ENCODE data around the gene MUC21.
"Not testable (repeated sequence)": the region's sequence is repeated elsewhere in the genome, so short reads cannot be mapped to it uniquely, and the experiment has no call there.

Gene MUC21

DNA sequence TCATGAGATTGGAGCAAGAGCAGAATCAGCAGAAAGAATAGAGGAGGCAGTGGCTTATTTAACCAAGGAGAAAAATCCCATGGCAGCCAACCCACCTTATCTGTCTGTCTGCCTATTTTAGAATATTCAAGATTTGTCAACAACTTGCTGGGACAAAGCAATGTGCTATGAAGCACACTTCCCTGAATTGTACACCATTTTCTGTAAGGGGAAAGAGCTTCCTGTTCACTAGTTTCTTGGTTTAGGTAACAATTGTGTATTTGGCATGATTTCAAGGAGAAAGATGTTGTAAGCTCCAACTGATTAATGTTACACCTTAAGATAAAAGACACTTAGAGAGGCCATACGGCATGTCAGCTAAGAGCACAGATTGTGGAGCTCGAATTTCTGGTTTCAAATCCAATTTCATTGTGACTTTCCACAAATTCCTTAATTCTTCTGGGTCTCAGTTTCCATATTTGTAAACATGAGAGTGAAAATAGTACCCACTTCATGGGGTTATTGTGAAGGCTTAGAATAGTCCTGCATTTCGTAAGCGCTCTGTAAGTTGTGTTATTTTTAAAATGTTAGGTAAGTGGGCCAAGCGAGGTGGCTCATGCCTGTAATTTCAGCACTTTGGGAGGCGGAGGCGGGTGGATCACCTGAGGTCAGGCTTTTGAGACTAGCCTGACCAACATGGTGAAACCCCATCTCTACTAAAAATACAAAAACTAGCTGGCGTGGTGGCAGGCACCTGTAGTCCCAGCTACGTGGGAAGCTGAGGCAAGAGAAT, 21.9 kb downstream of the MUC21 start:
- H3K27ac ChIP-seq (ENCODE audit: insufficient read depth, low read depth, low read length, poor library complexity, severe bottlenecking) = no peak overlapping the region
- H3K4me1 ChIP-seq (ENCODE audit: control insufficient read depth, insufficient read depth, low read length) = no peaks in the 10 kb centered on the region
- 94 to 95% methylated on average over 9 of the region's 9 CpGs for WGBS, 2 experiments
- no peaks in the 10 kb centered on the region for H3K36me3 ChIP-seq (ENCODE audit: control insufficient read depth, insufficient read depth, low read length)
- no peaks in the 10 kb centered on the region for H3K9me3 ChIP-seq (ENCODE audit: control insufficient read depth, low read length)
- H3K4me3 ChIP-seq (ENCODE audit: insufficient read depth, low read depth, low read length) = no peak overlapping the region
- H3K27me3 ChIP-seq (ENCODE audit: control insufficient read depth, insufficient read depth, low read length, poor library complexity, severe bottlenecking) = no peaks in the 10 kb centered on the region

- Histone ChIP-seq H3K4me1 (ENCODE audit: control insufficient read depth, insufficient read depth, low read length) (no peaks in the 10 kb centered on the region), H3K4me3 (ENCODE audit: insufficient read depth, low read depth, low read length) (no peak overlapping the region), H3K9me3 (ENCODE audit: control insufficient read depth, low read length) (no peaks in the 10 kb centered on the region), H3K27me3 (ENCODE audit: control insufficient read depth, insufficient read depth, low read length, poor library complexity, severe bottlenecking) (no peaks in the 10 kb centered on the region), H3K27ac (ENCODE audit: insufficient read depth, low read depth, low read length, poor library complexity, severe bottlenecking) (no peak overlapping the region), H3K36me3 (ENCODE audit: control insufficient read depth, insufficient read depth, low read length) (no peaks in the 10 kb centered on the region)
- WGBS, 2 experiments = 93 to 96% methylated on average over 8 of the region's 8 CpGs
These were observed 24.2 kb downstream of the MUC21 start for GRCh38 chr6:31007694-31008093.

- Histone ChIP-seq H3K27me3 (ENCODE audit: control insufficient read depth, insufficient read depth, low read length, poor library complexity, severe bottlenecking) (no peaks in the 10 kb centered on the region), H3K27ac (ENCODE audit: insufficient read depth, low read depth, low read length, poor library complexity, severe bottlenecking) (no peak overlapping the region)
- 66 to 71% methylated on average over 4 of the region's 4 CpGs for WGBS, 2 experiments
These were observed 24.6 kb downstream of the MUC21 start for GRCh38 chr6:31008165-31008564.

DNA sequence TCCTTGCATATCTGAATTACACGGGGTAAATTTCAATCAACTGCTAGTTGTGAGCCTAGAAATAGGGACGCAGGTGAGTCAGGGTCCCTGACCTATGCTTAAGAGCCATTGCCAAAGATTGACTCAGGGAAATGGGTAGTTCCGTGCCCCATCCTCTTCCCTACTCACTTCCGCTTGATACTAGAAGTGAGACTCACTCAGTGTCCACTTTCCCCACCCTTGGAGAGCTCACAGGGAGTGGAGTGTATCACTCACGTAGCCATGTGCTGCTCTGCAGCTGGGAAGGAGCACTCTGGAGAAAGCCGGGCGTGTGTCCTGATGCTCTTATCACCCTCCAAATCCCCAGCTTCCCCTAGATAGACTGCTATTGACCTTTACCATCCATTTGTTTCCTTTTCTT, 26.2 kb downstream of the MUC21 start:
- WGBS, 2 experiments = 93 to 95% methylated on average over 7 of the region's 7 CpGs
- H3K27ac ChIP-seq (ENCODE audit: insufficient read depth, low read depth, low read length, poor library complexity, severe bottlenecking) = no peak overlapping the region
- H3K4me1 ChIP-seq (ENCODE audit: control insufficient read depth, insufficient read depth, low read length) = no peaks in the 10 kb centered on the region
- no peaks in the 10 kb centered on the region for H3K36me3 ChIP-seq (ENCODE audit: control insufficient read depth, insufficient read depth, low read length)
- no peaks in the 10 kb centered on the region for H3K27me3 ChIP-seq (ENCODE audit: control insufficient read depth, insufficient read depth, low read length, poor library complexity, severe bottlenecking)
- H3K4me3 ChIP-seq (ENCODE audit: insufficient read depth, low read depth, low read length) = no peak overlapping the region
- no peaks in the 10 kb centered on the region for H3K9me3 ChIP-seq (ENCODE audit: control insufficient read depth, low read length)

More at GRCh38 chr6:31008165-31008564, 24.6 kb downstream of the MUC21 start:
- Histone ChIP-seq H3K36me3 (ENCODE audit: control insufficient read depth, insufficient read depth, low read length) (no peaks in the 10 kb centered on the region), H3K4me3 (ENCODE audit: insufficient read depth, low read depth, low read length) (no peak overlapping the region), H3K4me1 (ENCODE audit: control insufficient read depth, insufficient read depth, low read length) (no peaks in the 10 kb centered on the region), H3K9me3 (ENCODE audit: control insufficient read depth, low read length) (no peaks in the 10 kb centered on the region)

GRCh38 chr6:31010393-31011060, 27.0 kb downstream of the MUC21 start, which contains the start of gene MUC22:
Gene MUC22 (plus strand): TSS chr6:31010474. CDS start chr6:31010707, 233 bp downstream.
- WGBS, 2 experiments = 96% methylated on average over 4 of the region's 4 CpGs

DNA sequence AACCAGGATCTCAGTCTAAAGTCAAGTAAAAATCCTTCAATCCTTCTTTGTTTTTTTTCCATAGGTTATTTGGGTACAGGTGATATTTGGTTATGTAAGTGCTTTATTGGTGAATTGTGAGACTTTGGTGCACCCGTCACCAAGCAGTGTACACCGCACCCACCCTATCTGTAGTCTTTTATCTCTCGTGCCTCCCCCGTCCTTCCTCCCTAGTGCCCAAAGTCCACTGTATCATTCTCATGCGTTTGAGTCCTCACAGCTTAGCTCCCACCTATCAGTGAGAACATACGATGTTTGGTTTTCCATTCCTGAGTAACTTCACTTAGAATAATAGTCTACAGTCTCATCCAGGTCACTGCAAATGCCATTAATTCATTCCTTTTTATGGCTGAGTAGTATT, 27.6 kb downstream of the MUC21 start:
- no peaks in the 10 kb centered on the region for H3K27me3 ChIP-seq (ENCODE audit: control insufficient read depth, insufficient read depth, low read length, poor library complexity, severe bottlenecking)
- H3K9me3 ChIP-seq (ENCODE audit: control insufficient read depth, low read length) = no peaks in the 10 kb centered on the region
- no peaks in the 10 kb centered on the region for H3K36me3 ChIP-seq (ENCODE audit: control insufficient read depth, insufficient read depth, low read length)
- H3K4me3 ChIP-seq (ENCODE audit: insufficient read depth, low read depth, low read length) = no peak overlapping the region
- H3K4me1 ChIP-seq (ENCODE audit: control insufficient read depth, insufficient read depth, low read length) = no peaks in the 10 kb centered on the region
- H3K27ac ChIP-seq (ENCODE audit: insufficient read depth, low read depth, low read length, poor library complexity, severe bottlenecking) = no peak overlapping the region
- 76 to 77% methylated on average over 6 of the region's 6 CpGs for WGBS, 2 experiments

More at GRCh38 chr6:31010393-31011060, 27.0 kb downstream of the MUC21 start, which contains the start of gene MUC22:
- no peak within 1 kb of the TSS for H3K27ac ChIP-seq (ENCODE audit: insufficient read depth, low read depth, low read length, poor library complexity, severe bottlenecking)
- H3K9me3 ChIP-seq (ENCODE audit: control insufficient read depth, low read length) = no peaks in the 10 kb centered on the region
- no peaks in the 10 kb centered on the region for H3K4me1 ChIP-seq (ENCODE audit: control insufficient read depth, insufficient read depth, low read length)
- H3K4me3 ChIP-seq (ENCODE audit: insufficient read depth, low read depth, low read length) = no peak within 1 kb of the TSS
- H3K36me3 ChIP-seq (ENCODE audit: control insufficient read depth, insufficient read depth, low read length) = no peaks in the 10 kb centered on the region
- no peaks in the 10 kb centered on the region for H3K27me3 ChIP-seq (ENCODE audit: control insufficient read depth, insufficient read depth, low read length, poor library complexity, severe bottlenecking)

- 90 to 93% methylated on average over 36 of the region's 36 CpGs for WGBS, 2 experiments
- Histone ChIP-seq H3K27me3 (ENCODE audit: control insufficient read depth, insufficient read depth, low read length, poor library complexity, severe bottlenecking) (no peaks in the 10 kb centered on the region), H3K27ac (ENCODE audit: insufficient read depth, low read depth, low read length, poor library complexity, severe bottlenecking) (no peak overlapping the region), H3K9me3 (ENCODE audit: control insufficient read depth, low read length) (no peaks in the 10 kb centered on the region), H3K4me1 (ENCODE audit: control insufficient read depth, insufficient read depth, low read length) (no peaks in the 10 kb centered on the region), H3K36me3 (ENCODE audit: control insufficient read depth, insufficient read depth, low read length) (no peaks in the 10 kb centered on the region), H3K4me3 (ENCODE audit: insufficient read depth, low read depth, low read length) (no peak overlapping the region)
These were observed 33.3 kb downstream of the MUC21 start for GRCh38 chr6:31016659-31017299.

DNA sequence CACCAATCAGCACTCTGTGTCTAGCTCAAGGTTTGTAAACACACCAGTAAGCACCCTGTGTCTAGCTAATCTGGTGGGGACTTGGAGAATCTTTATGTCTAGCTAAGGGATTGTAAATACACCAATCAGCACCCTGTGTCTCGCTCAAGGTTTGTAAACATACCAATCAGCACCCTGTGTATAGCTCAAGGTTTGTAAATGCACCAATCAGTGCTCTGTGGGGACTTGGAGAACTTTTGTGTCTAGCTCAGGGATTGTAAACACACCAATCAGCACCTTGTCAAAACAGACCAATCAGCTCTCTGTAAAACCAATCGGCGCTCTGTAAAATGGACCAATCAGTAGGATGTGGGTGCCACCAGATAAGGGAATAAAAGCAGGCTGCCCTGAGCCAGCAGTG, 33.9 kb downstream of the MUC21 start:
- not testable (repeated sequence) for H3K27ac ChIP-seq (ENCODE audit: insufficient read depth, low read depth, low read length, poor library complexity, severe bottlenecking); H3K36me3 ChIP-seq (ENCODE audit: control insufficient read depth, insufficient read depth, low read length); H3K4me3 ChIP-seq (ENCODE audit: insufficient read depth, low read depth, low read length); H3K9me3 ChIP-seq (ENCODE audit: control insufficient read depth, low read length); H3K27me3 ChIP-seq (ENCODE audit: control insufficient read depth, insufficient read depth, low read length, poor library complexity, severe bottlenecking); H3K4me1 ChIP-seq (ENCODE audit: control insufficient read depth, insufficient read depth, low read length)
- 76 to 84% methylated on average over 3 of the region's 3 CpGs for WGBS, 2 experiments

- no peaks in the 10 kb centered on the region for H3K9me3 ChIP-seq (ENCODE audit: control insufficient read depth, low read length)
- WGBS, 2 experiments = 86 to 100% methylated on average over 2 of the region's 2 CpGs
- H3K27ac ChIP-seq (ENCODE audit: insufficient read depth, low read depth, low read length, poor library complexity, severe bottlenecking) = no peak overlapping the region
- no peaks in the 10 kb centered on the region for H3K4me1 ChIP-seq (ENCODE audit: control insufficient read depth, insufficient read depth, low read length)
- H3K36me3 ChIP-seq (ENCODE audit: control insufficient read depth, insufficient read depth, low read length) = no peaks in the 10 kb centered on the region
- no peak overlapping the region for H3K4me3 ChIP-seq (ENCODE audit: insufficient read depth, low read depth, low read length)
- no peaks in the 10 kb centered on the region for H3K27me3 ChIP-seq (ENCODE audit: control insufficient read depth, insufficient read depth, low read length, poor library complexity, severe bottlenecking)
These were observed 36.5 kb downstream of the MUC21 start for GRCh38 chr6:31020057-31020456.

DNA sequence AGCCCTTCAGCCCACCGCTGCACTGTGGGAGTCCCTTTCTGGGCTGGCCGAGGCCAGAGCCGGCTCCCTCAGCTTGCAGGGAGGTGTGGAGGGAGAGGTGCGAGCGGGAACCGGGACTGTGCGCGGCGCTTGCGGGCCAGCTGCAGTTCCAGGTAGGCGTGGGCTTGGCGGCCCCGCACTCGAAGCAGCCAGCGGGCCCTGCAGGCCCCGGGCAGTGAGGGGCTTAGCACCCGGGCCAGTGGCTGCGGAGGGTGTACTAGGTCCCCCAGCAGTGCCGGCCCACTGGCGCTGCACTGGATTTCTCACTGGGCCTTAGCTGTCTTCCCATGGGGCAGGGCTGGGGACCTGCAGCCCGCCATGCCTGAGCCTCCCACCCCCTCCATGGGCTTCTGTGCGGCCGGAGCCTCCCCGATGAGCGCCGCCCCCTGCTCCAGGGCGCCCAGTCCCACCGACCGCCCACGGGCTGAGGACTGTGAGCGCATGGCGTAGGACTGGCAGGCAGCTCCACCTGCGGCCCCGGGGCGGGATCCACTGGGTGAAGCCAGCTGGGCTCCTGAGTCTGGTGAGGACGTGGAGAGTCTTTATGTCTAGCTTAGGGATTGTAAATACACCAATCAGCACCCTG, 37.2 kb downstream of the MUC21 start:
- 90 to 93% methylated on average over 36 of the region's 36 CpGs for WGBS, 2 experiments
- not testable (repeated sequence) for H3K27ac ChIP-seq (ENCODE audit: insufficient read depth, low read depth, low read length, poor library complexity, severe bottlenecking); H3K4me1 ChIP-seq (ENCODE audit: control insufficient read depth, insufficient read depth, low read length); H3K9me3 ChIP-seq (ENCODE audit: control insufficient read depth, low read length); H3K4me3 ChIP-seq (ENCODE audit: insufficient read depth, low read depth, low read length); H3K36me3 ChIP-seq (ENCODE audit: control insufficient read depth, insufficient read depth, low read length); H3K27me3 ChIP-seq (ENCODE audit: control insufficient read depth, insufficient read depth, low read length, poor library complexity, severe bottlenecking)
